GM19395 (cell line): Measurements from ENCODE around the gene MRM3.
"Not testable (repeated sequence)": the region's sequence is repeated elsewhere in the genome, so short reads cannot be mapped to it uniquely, and the experiment has no call there.

Experiments used
- ATAC-seq: cut with Tn5 transposase; IDR thresholded peaks from one replicate; pipeline ENCODE4 v1.9.1; 2021; ENCODE audit warnings: mild to moderate bottlenecking, moderate library complexity; ENCODE audit not compliant: unreplicated experiment

MRM3 gene, protein sequence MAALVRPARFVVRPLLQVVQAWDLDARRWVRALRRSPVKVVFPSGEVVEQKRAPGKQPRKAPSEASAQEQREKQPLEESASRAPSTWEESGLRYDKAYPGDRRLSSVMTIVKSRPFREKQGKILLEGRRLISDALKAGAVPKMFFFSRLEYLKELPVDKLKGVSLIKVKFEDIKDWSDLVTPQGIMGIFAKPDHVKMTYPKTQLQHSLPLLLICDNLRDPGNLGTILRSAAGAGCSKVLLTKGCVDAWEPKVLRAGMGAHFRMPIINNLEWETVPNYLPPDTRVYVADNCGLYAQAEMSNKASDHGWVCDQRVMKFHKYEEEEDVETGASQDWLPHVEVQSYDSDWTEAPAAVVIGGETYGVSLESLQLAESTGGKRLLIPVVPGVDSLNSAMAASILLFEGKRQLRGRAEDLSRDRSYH

GRCh38 chr17:781805-782731, at the start of gene MRM3, which contains the start of gene GLOD4:
MRM3 (plus strand) TSS chr17:782353; CDS start chr17:782379, 26 bp downstream.
GLOD4 (minus strand) TSS chr17:782280; CDS start chr17:782255, 25 bp downstream.
- peak; percentile 88 for ATAC-seq

- peak; percentile 38 for ATAC-seq
Measured at GRCh38 chr17:732902-733720, 49.0 kb upstream of the MRM3 start.

- no peak for ATAC-seq
Measured at GRCh38 chr17:733743-734142, 48.4 kb upstream of the MRM3 start.

- no peak for ATAC-seq
Measured at GRCh38 chr17:737561-738113, 44.5 kb upstream of the MRM3 start.

GRCh38 chr17:740240-741017, 41.7 kb upstream of the MRM3 start:
- peak; percentile 88 for ATAC-seq

DNA sequence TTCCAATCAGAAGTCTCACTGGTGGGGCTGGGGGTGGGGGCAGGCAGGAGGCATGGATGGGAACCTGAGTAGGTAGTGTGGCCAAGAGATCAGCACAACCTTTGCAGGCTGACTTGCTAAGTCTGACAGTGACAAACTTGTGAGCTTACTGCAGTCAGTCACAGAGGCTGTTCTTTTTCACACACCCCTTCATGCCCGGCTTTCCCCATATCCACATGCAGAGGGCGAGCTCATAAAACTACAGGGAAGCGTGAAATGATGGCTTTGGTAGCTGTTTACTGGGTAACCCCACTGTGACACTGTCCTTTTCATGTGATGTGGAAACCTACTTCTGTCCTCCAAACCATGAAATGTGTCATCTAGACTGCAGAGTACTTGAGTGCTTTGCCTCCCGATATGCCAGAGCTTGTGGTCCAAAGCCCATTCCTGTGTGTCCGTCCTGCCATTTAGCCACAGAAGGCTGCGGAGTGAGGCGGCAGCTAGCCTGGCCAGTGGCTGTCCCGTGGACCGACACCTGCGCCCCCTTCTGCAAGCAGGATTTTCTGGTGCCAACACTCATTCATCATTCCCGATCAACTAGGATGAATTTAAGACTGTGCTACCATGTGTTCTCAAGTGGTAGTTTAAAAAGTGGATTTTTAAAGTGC, 39.9 kb upstream of the MRM3 start:
- no peak for ATAC-seq

- ATAC-seq = no peak
Measured at GRCh38 chr17:743139-743538, 39.0 kb upstream of the MRM3 start.

DNA sequence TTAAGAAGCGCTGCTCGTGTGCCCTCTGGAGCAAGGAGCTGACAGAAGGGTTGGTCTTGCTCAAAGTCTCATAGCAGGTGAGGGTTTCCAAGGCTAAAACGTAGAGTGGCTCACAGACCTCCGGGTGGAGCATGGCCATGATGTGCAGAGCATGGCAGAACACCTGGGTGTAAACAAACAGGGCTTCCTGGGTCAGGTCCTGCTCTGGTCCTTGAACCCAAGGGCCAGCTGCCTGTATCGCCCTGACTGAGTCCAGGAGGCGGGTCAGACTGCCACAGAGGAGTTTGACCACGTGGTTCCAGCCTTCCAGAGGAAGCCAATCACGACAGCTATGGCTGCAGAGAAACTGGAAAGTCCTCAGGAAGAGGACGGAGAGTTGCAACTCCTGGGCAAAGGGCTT, 37.2 kb upstream of the MRM3 start:
- no peak for ATAC-seq

GRCh38 chr17:745406-745805, 36.7 kb upstream of the MRM3 start:
- ATAC-seq = no peak

DNA sequence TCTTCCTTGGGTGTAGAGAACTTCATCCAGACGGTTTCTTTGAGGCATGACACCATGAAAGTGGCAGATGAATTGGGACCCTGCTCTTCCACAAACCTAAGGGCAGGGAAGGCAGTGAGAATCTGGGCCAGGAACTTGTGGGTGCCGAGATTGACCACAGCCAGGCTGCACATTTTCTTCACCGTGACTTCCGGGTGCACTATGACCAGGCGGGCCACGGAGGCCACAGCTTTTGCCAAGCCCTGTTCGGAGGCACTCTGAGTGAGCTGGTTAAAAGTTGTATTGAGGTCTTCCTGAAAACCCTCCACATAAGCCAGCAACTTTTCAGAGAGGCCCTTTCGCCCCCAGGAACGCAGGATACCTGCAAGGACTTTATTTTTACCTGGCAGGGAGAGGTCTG, 36.0 kb upstream of the MRM3 start:
- no peak for ATAC-seq

- no peak for ATAC-seq
Measured at GRCh38 chr17:746783-747629, 35.1 kb upstream of the MRM3 start.

- not testable (repeated sequence) for ATAC-seq
Measured at GRCh38 chr17:748604-749003, 33.5 kb upstream of the MRM3 start.

DNA sequence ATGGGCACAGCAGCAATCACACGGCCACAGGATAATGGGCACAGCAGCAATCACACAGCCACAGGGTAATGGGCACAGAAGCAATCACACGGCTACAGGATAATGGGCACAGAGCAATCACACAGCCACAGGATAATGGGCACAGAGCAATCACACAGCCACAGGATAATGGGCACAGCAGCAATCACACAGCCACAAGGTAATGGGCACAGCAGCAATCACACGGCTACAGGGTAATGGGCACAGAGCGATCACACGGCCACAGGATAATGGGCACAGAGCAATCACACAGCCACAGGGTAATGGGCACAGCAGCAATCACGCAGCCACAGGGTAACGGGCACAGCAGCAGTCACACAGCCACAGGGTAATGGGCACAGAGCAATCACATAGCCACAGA, 32.8 kb upstream of the MRM3 start:
- not testable (repeated sequence) for ATAC-seq

- no peak for ATAC-seq
Measured at GRCh38 chr17:750431-751037, 31.6 kb upstream of the MRM3 start.

DNA sequence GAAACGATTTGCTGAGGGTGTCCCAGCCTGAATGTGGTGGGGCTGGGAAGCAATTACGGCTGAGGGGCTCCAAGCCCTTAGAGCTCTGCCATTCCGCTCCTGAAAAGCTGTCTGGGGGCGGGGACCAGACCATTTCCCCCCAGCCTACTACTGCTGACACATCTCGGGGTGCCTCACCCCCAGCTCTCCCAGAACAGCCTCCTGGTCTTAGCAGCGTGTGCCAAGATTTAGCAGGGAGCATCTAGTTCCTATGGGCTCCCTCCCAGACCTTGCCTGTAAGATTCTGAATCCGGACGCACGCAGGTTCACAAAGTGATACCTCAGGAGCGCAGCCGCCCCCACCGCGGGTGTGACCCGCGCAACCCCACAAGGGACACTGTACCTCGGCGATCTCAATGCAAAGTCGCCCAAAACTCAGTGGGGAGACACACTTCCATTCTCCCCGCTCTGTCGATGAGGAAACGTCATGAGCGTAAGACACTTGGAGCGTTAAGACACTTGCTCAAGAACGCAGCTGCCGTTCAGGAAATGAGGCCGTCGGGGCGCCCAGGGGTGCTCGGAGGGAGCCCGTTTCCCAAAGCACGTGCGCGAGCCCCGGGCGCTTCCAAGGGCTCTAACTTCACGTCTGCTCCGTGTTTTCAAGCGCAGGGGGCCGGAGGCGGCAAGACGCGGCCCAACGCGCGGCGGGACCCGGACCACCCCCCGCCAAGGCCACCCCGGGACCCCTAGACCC, 30.7 kb upstream of the MRM3 start:
- ATAC-seq = peak; percentile 32

DNA sequence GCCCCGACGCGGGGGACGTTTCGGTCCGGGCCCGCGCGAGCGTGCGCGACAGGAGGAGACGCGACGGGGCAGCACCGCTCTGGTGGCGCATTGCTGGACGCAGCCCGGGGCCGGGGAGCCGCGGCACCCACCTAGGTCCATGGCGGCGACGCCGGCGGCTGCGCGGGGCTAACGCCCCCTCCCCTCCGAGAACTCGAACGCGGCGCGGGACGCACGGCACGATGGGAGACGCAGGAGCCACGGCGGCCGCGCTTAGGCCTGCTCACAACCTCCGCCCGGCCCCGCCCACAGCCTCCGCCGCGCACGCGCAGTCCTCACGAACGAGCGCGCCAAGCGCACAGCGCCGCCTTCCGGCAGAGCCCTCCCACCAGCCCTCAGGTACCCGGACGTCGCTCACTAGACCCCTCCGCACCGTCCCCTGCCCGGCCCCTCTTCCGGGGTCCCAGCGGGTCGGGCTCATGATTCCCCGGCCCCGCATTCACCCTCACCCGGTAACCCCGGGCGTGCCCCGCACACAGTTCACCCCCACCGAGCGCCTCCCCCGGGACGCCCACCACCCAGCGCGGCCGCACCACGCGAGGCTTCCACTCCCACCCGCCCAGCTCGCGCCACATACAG, 30.0 kb upstream of the MRM3 start, which contains the start of gene GEMIN4:
Gene GEMIN4, minus strand, starts transcription at position 263 of the 618 bp plus-strand sequence. Its CDS starts 122 bp downstream, at position 141.
- peak; percentile 85 for ATAC-seq
